ENCODE results near the gene RPS6KA1. TPM values are rescaled to one million over a fixed set of nuclear protein-coding genes. Genes with fewer than 3 reads are reported as not detected.
"Not testable (repeated sequence)": the region's sequence is repeated elsewhere in the genome, so short reads cannot be mapped to it uniquely, and the experiment has no call there.

Gene RPS6KA1
- total and polyA plus RNA-seq, 2 experiments from 2014 or later: 1.2 to 1.7 TPM

GRCh38 chr1:26500488-26501175, 28.9 kb upstream of the RPS6KA1 start:
- H3F3A ChIP-seq (ENCODE audit: insufficient read depth): no peaks in the 10 kb centered on the region
- WGBS, 2 experiments (ENCODE audit: low coverage in 1 of 2, low lambda C conversion rate in 2 of 2, missing lambda C conversion rate in 2 of 2): 1 to 2% methylated on average over 43 to 65 of the region's 74 CpGs
- TF ChIP-seq EZH2phosphoT487 (IDR thresholded peaks at IDR 0.05; ENCODE audit: insufficient read depth, low read depth): no peak
- no peak for TF ChIP-seq EZH2 (IDR thresholded peaks at IDR 0.05; ENCODE audit: insufficient read depth, poor library complexity, severe bottlenecking)
- no peaks in the 10 kb centered on the region for H3K4me1 ChIP-seq (ENCODE audit: insufficient read depth)
- peak overlapping the region; percentile 63 for H3K27ac ChIP-seq
- H3K9ac ChIP-seq: peak overlapping the region; percentile 83
- H3K4me3 ChIP-seq: peak overlapping the region; percentile 81
- H3K79me2 ChIP-seq (ENCODE audit: insufficient read depth): no peaks in the 10 kb centered on the region
- H3K27me3 ChIP-seq (replicated peaks; ENCODE audit: insufficient read depth): no peaks in the 10 kb centered on the region
- peak overlapping the region; percentile 92 for H3K4me2 ChIP-seq (ENCODE audit: unreplicated experiment)
- DNase-seq: peak; percentile 85
- H4K20me1 ChIP-seq (ENCODE audit: insufficient read depth): no peaks in the 10 kb centered on the region
- no peaks in the 10 kb centered on the region for H3K36me3 ChIP-seq (ENCODE audit: low read depth)
- no peaks in the 10 kb centered on the region for H3K9me3 ChIP-seq (ENCODE audit: low read depth)
- no peaks in the 10 kb centered on the region for H3K9me2 ChIP-seq (ENCODE audit: insufficient read depth)
- in situ Hi-C loops (cut with MboI): no loop called here
- H2AFZ ChIP-seq: peak overlapping the region; percentile 90

- H3K4me2 ChIP-seq (ENCODE audit: unreplicated experiment); H2AFZ ChIP-seq; H3K36me3 ChIP-seq (ENCODE audit: low read depth); H3K4me1 ChIP-seq (ENCODE audit: insufficient read depth); H3K9me2 ChIP-seq (ENCODE audit: insufficient read depth); H4K20me1 ChIP-seq (ENCODE audit: insufficient read depth); DNase-seq; H3K27me3 ChIP-seq (replicated peaks; ENCODE audit: insufficient read depth); H3K27ac ChIP-seq; in situ Hi-C loops (cut with MboI); H3K79me2 ChIP-seq (ENCODE audit: insufficient read depth); H3K9ac ChIP-seq; H3K4me3 ChIP-seq; H3F3A ChIP-seq (ENCODE audit: insufficient read depth); H3K9me3 ChIP-seq (ENCODE audit: low read depth): not testable (repeated sequence)
- 48 to 49% methylated on average over 2 of the region's 2 CpGs for WGBS, 2 experiments (ENCODE audit: low coverage in 1 of 2, low lambda C conversion rate in 2 of 2, missing lambda C conversion rate in 2 of 2)
These were observed 18.9 kb upstream of the RPS6KA1 start for GRCh38 chr1:26510711-26511110.

DNA sequence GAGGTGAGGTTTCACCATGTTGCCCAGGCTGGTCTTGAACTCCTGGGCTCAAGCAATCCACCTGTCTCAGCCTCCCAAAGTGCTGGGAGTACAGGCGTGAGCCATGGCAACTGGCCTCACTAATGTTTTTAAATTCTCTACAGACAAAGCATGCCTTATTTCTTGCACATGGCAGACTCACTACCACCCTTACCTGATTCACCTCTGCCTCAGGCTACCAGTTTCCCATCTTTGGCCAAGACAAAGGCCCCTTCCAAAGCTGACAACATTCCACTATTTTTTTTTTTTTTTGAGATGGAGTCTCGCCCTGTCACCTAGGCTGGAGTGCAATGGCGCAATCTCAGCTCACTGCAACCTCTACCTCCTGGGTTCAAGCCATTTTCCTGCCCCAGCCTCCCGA, 13.7 kb upstream of the RPS6KA1 start:
- DNase-seq; H4K20me1 ChIP-seq (ENCODE audit: insufficient read depth); in situ Hi-C loops (cut with MboI); H3K4me1 ChIP-seq (ENCODE audit: insufficient read depth); H3K9ac ChIP-seq; H3K27me3 ChIP-seq (replicated peaks; ENCODE audit: insufficient read depth); H3K27ac ChIP-seq; H3K36me3 ChIP-seq (ENCODE audit: low read depth); H3K4me3 ChIP-seq; H3K4me2 ChIP-seq (ENCODE audit: unreplicated experiment); H3F3A ChIP-seq (ENCODE audit: insufficient read depth); H3K9me2 ChIP-seq (ENCODE audit: insufficient read depth); H3K9me3 ChIP-seq (ENCODE audit: low read depth); H2AFZ ChIP-seq; H3K79me2 ChIP-seq (ENCODE audit: insufficient read depth): not testable (repeated sequence)
- 64 to 74% methylated on average over 4 of the region's 4 CpGs for WGBS, 2 experiments (ENCODE audit: low coverage in 1 of 2, low lambda C conversion rate in 2 of 2, missing lambda C conversion rate in 2 of 2)

DNA sequence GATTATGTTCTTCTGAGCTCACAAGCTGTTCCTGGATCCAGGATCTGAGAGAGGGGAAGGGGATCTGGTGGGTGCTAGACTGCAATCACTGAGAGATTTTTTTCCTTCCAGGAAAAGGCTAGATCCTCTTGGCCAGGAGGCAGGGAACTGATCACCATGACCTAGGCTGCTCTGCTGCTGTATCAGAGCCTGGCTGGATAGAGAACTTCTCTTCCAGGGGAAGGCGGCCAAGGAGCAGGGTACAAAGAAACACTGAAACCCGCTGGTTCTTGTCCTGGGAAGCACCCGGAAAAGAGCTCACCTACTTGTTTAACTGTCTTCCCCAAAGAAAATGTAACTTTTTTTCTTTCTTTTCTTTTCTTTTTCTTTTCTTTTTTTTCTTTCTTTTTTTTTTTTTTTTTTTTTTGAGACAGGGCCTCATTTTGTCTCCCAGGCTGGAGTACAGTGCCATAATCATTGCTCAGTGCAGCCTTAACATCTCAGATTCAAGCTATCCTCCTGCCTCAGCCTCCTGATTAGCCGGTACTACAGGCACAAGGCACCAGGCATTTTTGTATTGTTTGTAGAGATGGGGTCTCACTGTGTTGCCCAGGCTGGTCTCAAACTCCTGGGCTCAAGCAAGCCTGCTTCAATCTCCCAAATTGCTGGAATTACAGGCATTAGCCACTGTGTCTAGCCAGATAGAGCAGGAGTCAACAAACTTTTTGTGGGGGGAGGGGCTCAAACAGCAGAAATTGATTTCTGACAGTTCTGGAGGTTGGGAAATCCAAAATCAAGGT, 12.4 kb upstream of the RPS6KA1 start:
- Histone ChIP-seq H2AFZ (no peak overlapping the region), H3K27me3 (replicated peaks; ENCODE audit: insufficient read depth) (no peaks in the 10 kb centered on the region), H3K9me3 (ENCODE audit: low read depth) (no peaks in the 10 kb centered on the region), H3K36me3 (ENCODE audit: low read depth) (no peaks in the 10 kb centered on the region), H3K4me3 (no peak overlapping the region), H3K4me1 (ENCODE audit: insufficient read depth) (no peaks in the 10 kb centered on the region), H3K4me2 (ENCODE audit: unreplicated experiment) (no peak overlapping the region), H3F3A (ENCODE audit: insufficient read depth) (no peaks in the 10 kb centered on the region), H3K27ac (no peak overlapping the region), H3K79me2 (ENCODE audit: insufficient read depth) (no peaks in the 10 kb centered on the region), H3K9ac (no peak overlapping the region), H3K9me2 (ENCODE audit: insufficient read depth) (no peaks in the 10 kb centered on the region), H4K20me1 (ENCODE audit: insufficient read depth) (no peaks in the 10 kb centered on the region)
- in situ Hi-C loops (cut with MboI): no loop called here
- TF ChIP-seq EZH2phosphoT487 (IDR thresholded peaks at IDR 0.05; ENCODE audit: insufficient read depth, low read depth): no peak
- TF ChIP-seq EZH2 (IDR thresholded peaks at IDR 0.05; ENCODE audit: insufficient read depth, poor library complexity, severe bottlenecking): no peak
- no peak for DNase-seq
- WGBS, 2 experiments (ENCODE audit: low coverage in 1 of 2, low lambda C conversion rate in 2 of 2, missing lambda C conversion rate in 2 of 2): 78 to 80% methylated on average over 4 of the region's 4 CpGs

Data from GM23248 (cell line).